Mesothelial cell of epicardium (in vitro differentiated cells): ENCODE results near the gene USP13. TPM values are rescaled to one million over a fixed set of nuclear protein-coding genes. Genes with fewer than 3 reads are reported as not detected.
"Not testable (repeated sequence)": the region's sequence is repeated elsewhere in the genome, so short reads cannot be mapped to it uniquely, and the experiment has no call there.

ENCODE experiments used
- DNase-seq, 2 experiments: peaks; one replicate each; pipeline ENCODE4 v3.0.0; 2021; ENCODE audit warnings: low spot score in 2 of 2; ENCODE audit not compliant: unreplicated experiment in 2 of 2
- H3K27ac Mint-ChIP-seq: 2 replicates; pipeline ENCODE4 v1.8.0; 2021; ENCODE audit warnings: mixed read lengths
- H3K27me3 Mint-ChIP-seq: 2 replicates; pipeline ENCODE4 v1.8.0; 2021; ENCODE audit warnings: low read depth, mixed read lengths
- H3K36me3 Mint-ChIP-seq: 2 replicates; pipeline ENCODE4 v1.8.0; 2021; ENCODE audit warnings: mixed read lengths
- H3K4me1 Mint-ChIP-seq: 2 replicates; pipeline ENCODE4 v1.8.0; 2021; ENCODE audit warnings: mixed read lengths
- H3K4me3 Mint-ChIP-seq: 2 replicates; pipeline ENCODE4 v1.8.0; 2021; ENCODE audit warnings: mild to moderate bottlenecking, moderate library complexity, mixed read lengths
- H3K9me3 Mint-ChIP-seq: 2 replicates; pipeline ENCODE4 v1.8.0; 2021; ENCODE audit warnings: mixed read lengths
- CTCF ChIP-seq: fragments of 200-600 bp; sonication (generic); IDR thresholded peaks from one replicate; pipeline ENCODE4 v1.5.0; 2021; ENCODE audit warnings: antibody characterized with exemption; ENCODE audit not compliant: unreplicated experiment
- total RNA-seq: library from RNA; stranded (reverse); gene quantifications from 3 replicates; pipeline ENCODE4 v1.2.1, GENCODE V29; 2021

USP13 gene
- total RNA-seq, 1 donor from 2014 or later = 11.3 TPM

- Mint-ChIP-seq H3K27me3 (no peaks in the 10 kb centered on the region), H3K4me1 (no peaks in the 10 kb centered on the region)
- no peak for TF ChIP-seq CTCF
These were observed 30.8 kb upstream of the USP13 start for GRCh38 chr3:179622023-179622422.

GRCh38 chr3:179624451-179624850 lies 28.4 kb upstream of the USP13 start:
- no peak for DNase-seq
- no peak for TF ChIP-seq CTCF
- Mint-ChIP-seq H3K27ac (no peak overlapping the region), H3K4me1 (no peaks in the 10 kb centered on the region), H3K36me3 (peaks cover 34% of the 10 kb centered on the region), H3K4me3 (no peak overlapping the region), H3K9me3 (no peaks in the 10 kb centered on the region), H3K27me3 (no peaks in the 10 kb centered on the region)

More at GRCh38 chr3:179622023-179622422, 30.8 kb upstream of the USP13 start:
- DNase-seq = no peak
- no peak overlapping the region for H3K4me3 Mint-ChIP-seq
- peaks cover 48% of the 10 kb centered on the region for H3K36me3 Mint-ChIP-seq
- no peaks in the 10 kb centered on the region for H3K9me3 Mint-ChIP-seq
- no peak overlapping the region for H3K27ac Mint-ChIP-seq

GRCh38 chr3:179630753-179631451 lies 21.9 kb upstream of the USP13 start:
- TF ChIP-seq CTCF = no peak
- Mint-ChIP-seq H3K27me3 (no peaks in the 10 kb centered on the region), H3K4me3 (no peak overlapping the region), H3K27ac (no peak overlapping the region), H3K36me3 (peaks cover under 1% of the 10 kb centered on the region), H3K9me3 (no peaks in the 10 kb centered on the region), H3K4me1 (no peaks in the 10 kb centered on the region)
- no peak for DNase-seq

GRCh38 chr3:179640469-179640868 lies 12.4 kb upstream of the USP13 start:
- H3K4me1 Mint-ChIP-seq = no peaks in the 10 kb centered on the region
- DNase-seq = no peak
- H3K36me3 Mint-ChIP-seq = no peaks in the 10 kb centered on the region
- H3K27me3 Mint-ChIP-seq = no peaks in the 10 kb centered on the region
- no peak overlapping the region for H3K4me3 Mint-ChIP-seq
- peaks cover 3% of the 10 kb centered on the region for H3K9me3 Mint-ChIP-seq
- H3K27ac Mint-ChIP-seq = no peak overlapping the region
- TF ChIP-seq CTCF = no peak

GRCh38 chr3:179642871-179643270 lies 10.0 kb upstream of the USP13 start:
- H3K4me1 Mint-ChIP-seq = no peaks in the 10 kb centered on the region
- no peak for DNase-seq
- H3K27me3 Mint-ChIP-seq = no peaks in the 10 kb centered on the region
- no peak overlapping the region for H3K4me3 Mint-ChIP-seq
- peaks cover 3% of the 10 kb centered on the region for H3K9me3 Mint-ChIP-seq
- no peak overlapping the region for H3K27ac Mint-ChIP-seq
- TF ChIP-seq CTCF = no peak
- H3K36me3 Mint-ChIP-seq = no peaks in the 10 kb centered on the region

GRCh38 chr3:179643837-179644236 lies 9.0 kb upstream of the USP13 start:
- H3K27ac Mint-ChIP-seq, H3K4me1 Mint-ChIP-seq, DNase-seq, H3K36me3 Mint-ChIP-seq, H3K27me3 Mint-ChIP-seq, H3K4me3 Mint-ChIP-seq, H3K9me3 Mint-ChIP-seq: not testable (repeated sequence)
